HepG2 (cell line): ENCODE measurements around the gene LZTS2. TPM values are rescaled to one million over a fixed set of nuclear protein-coding genes. Genes with fewer than 3 reads are reported as not detected.

ENCODE experiments used
- ATF4 ChIP-seq, 2 experiments: fragments of 450-650 bp in 1 of 2; sonication (generic) in 1 of 2; formaldehyde crosslinking; IDR thresholded peaks; 2 replicates each; pipeline versions ENCODE4 v1.5.0 to v1.8.0; 2020 to 2022; ENCODE audit warnings: mild to moderate bottlenecking in 1 of 2, missing genetic modification reagents in 1 of 2
- FOSL2 ChIP-seq: sonication (generic); formaldehyde crosslinking; IDR thresholded peaks from 2 replicates; pipeline ENCODE4 v1.4.0; 2020; ENCODE audit warnings: missing genetic modification reagents
- GABPB1 ChIP-seq: IDR thresholded peaks from 2 replicates; pipeline ENCODE4 v1.6.1; 2016; ENCODE audit warnings: mild to moderate bottlenecking, missing genetic modification reagents, moderate library complexity, missing compliant biosample characterization
- GTF3A ChIP-seq: sonication (generic); formaldehyde crosslinking; conservative IDR thresholded peaks from 2 replicates; pipeline ENCODE4 v1.4.0; 2020; ENCODE audit warnings: mild to moderate bottlenecking, missing genetic modification reagents
- HINFP ChIP-seq: sonication (generic); formaldehyde crosslinking; IDR thresholded peaks from 2 replicates; pipeline ENCODE4 v1.4.0; 2020; ENCODE audit warnings: low read depth, mild to moderate bottlenecking, missing genetic modification reagents
- LRRFIP1 ChIP-seq: sonication (generic); formaldehyde crosslinking; conservative IDR thresholded peaks from 2 replicates; pipeline ENCODE4 v1.4.0; 2020; ENCODE audit warnings: missing genetic modification reagents
- NFIB ChIP-seq: sonication (generic); formaldehyde crosslinking; IDR thresholded peaks from 2 replicates; pipeline ENCODE4 v1.9.0; 2021; ENCODE audit warnings: missing genetic modification reagents, mild to moderate bottlenecking, borderline replicate concordance
- NRL ChIP-seq: sonication (generic); formaldehyde crosslinking; IDR thresholded peaks from 2 replicates; pipeline ENCODE4 v1.5.0; 2020; ENCODE audit warnings: missing genetic modification reagents, mild to moderate bottlenecking, moderate library complexity, borderline replicate concordance
- PLSCR1 ChIP-seq: sonication (generic); formaldehyde crosslinking; IDR thresholded peaks from 2 replicates; pipeline ENCODE4 v1.5.0; 2020; ENCODE audit warnings: missing genetic modification reagents, mild to moderate bottlenecking, borderline replicate concordance
- SKI ChIP-seq: fragments of 450-650 bp; IDR thresholded peaks from one replicate; pipeline ENCODE4 v1.6.1; 2018; ENCODE audit warnings: mild to moderate bottlenecking; ENCODE audit not compliant: partially characterized antibody
- SMAD3 ChIP-seq: sonication (generic); formaldehyde crosslinking; IDR thresholded peaks from 2 replicates; pipeline ENCODE4 v1.4.0; 2020; ENCODE audit warnings: missing genetic modification reagents
- TEAD2 ChIP-seq: sonication (generic); formaldehyde crosslinking; IDR thresholded peaks from 2 replicates; pipeline ENCODE4 v1.9.0; 2021; ENCODE audit warnings: missing genetic modification reagents
- TEF ChIP-seq: sonication (generic); formaldehyde crosslinking; IDR thresholded peaks from 2 replicates; pipeline ENCODE4 v1.5.0; 2020; ENCODE audit warnings: missing genetic modification reagents
- TOPORS ChIP-seq: sonication (generic); formaldehyde crosslinking; IDR thresholded peaks from 2 replicates; pipeline ENCODE4 v1.8.0; 2023; ENCODE audit warnings: mild to moderate bottlenecking, missing genetic modification reagents
- ZMYM4 ChIP-seq: sonication (generic); formaldehyde crosslinking; IDR thresholded peaks from 2 replicates; pipeline ENCODE4 v1.8.1; 2023; ENCODE audit warnings: mild to moderate bottlenecking, missing genetic modification reagents
- ZNF143 ChIP-seq: sonication (generic); formaldehyde crosslinking; IDR thresholded peaks from 2 replicates; pipeline ENCODE4 v1.4.0; 2020; ENCODE audit warnings: missing genetic modification reagents
- ZNF350 ChIP-seq: sonication (generic); formaldehyde crosslinking; IDR thresholded peaks from 2 replicates; pipeline ENCODE4 v1.4.0; 2020; ENCODE audit warnings: mild to moderate bottlenecking, low read depth, missing genetic modification reagents, borderline replicate concordance
- ZNF660 ChIP-seq: sonication (generic); formaldehyde crosslinking; IDR thresholded peaks from 2 replicates; pipeline ENCODE4 v1.5.1; 2020; ENCODE audit warnings: mild to moderate bottlenecking, low read depth, missing genetic modification reagents, borderline replicate concordance
- ZNF766 ChIP-seq: sonication (generic); formaldehyde crosslinking; IDR thresholded peaks from 2 replicates; pipeline ENCODE4 v1.5.0; 2020; ENCODE audit warnings: missing genetic modification reagents, borderline replicate concordance
- ZNF770 ChIP-seq: sonication (generic); formaldehyde crosslinking; IDR thresholded peaks from 2 replicates; pipeline ENCODE4 v1.5.0; 2020; ENCODE audit warnings: mild to moderate bottlenecking, missing genetic modification reagents
- polyA plus RNA-seq, 8 experiments: library from polyadenylated mRNA; depleted of rRNA in 3 of 8; stranded (reverse) in 7 of 8; unstranded in 1 of 8; fragments of >200 nt; fragmentation: Illumina TruSeq in 4 of 8; extraction: Trizol in 4 of 8; gene quantifications; 2 replicates each; pipeline versions ENCODE4 v1.2.1 to v1.2.3, GENCODE V29; 2011 to 2016; ENCODE audit warnings: low read depth in 4 of 8, missing spikeins in 1 of 8, mixed read lengths in 1 of 8; ENCODE audit not compliant: insufficient read depth in 1 of 8
- total RNA-seq, 5 experiments: library from RNA; depleted of rRNA; stranded (reverse); fragments of >200 nt; fragmentation: Illumina TruSeq; extraction: Trizol; gene quantifications; 2 replicates each; pipeline ENCODE4 v1.2.3, GENCODE V29; 2016; ENCODE audit warnings: low read depth in 1 of 5

Gene LZTS2
- total and polyA plus RNA-seq, 2 of the 13 experiments (the other 11 are each of a cell fraction or from before 2014, with no cell fraction given), result 43.6 to 65.6 TPM

GRCh38 chr10:100997360-100998182 is 2.0 kb upstream of the LZTS2 start (continued):
- TF ChIP-seq PLSCR1 (no peak), FOSL2 (CRISPR knock-in tag) (0 out of 2 replicates have a peak, but pooled peaks have one; percentile 8), TEAD2 (CRISPR knock-in tag) (no peak), GABPB1 (CRISPR knock-in tag) (peak; percentile 73), ZNF766 (CRISPR knock-in tag) (0 out of 2 replicates have a peak, but pooled peaks have one; percentile 42), LRRFIP1 (CRISPR knock-in tag) (no peak), NFIB (CRISPR knock-in tag) (no peak), NRL (no peak), ATF4 (CRISPR knock-in tag; IDR thresholded peaks at IDR 0.05) (no peak), ZNF660 (CRISPR knock-in tag) (no peak), HINFP (CRISPR knock-in tag) (no peak), ZMYM4 (CRISPR knock-in tag) (peak; percentile 41), TEF (CRISPR knock-in tag) (no peak), TOPORS (CRISPR knock-in tag) (no peak), ZNF350 (peak; percentile 58; the same call in 1 of the 2 replicates), ZNF770 (0 out of 2 replicates have a peak, but pooled peaks have one; percentile 24), ZNF143 (CRISPR knock-in tag) (no peak; the same call in 1 of the 2 replicates), SKI (no peak), GTF3A (CRISPR knock-in tag) (no peak; the same call in 1 of the 2 replicates), SMAD3 (CRISPR knock-in tag) (no peak)
